Ishikawa (cell line): Measurements from ENCODE around the gene TRDMT1.

Experiments
- CEBPB ChIP-seq: IDR thresholded peaks from 2 replicates; pipeline ENCODE4 v1.6.1; 2012
- CREB1 ChIP-seq: IDR thresholded peaks from 2 replicates; pipeline ENCODE4 v1.6.1; 2012; ENCODE audit warnings: low read depth
- EGR1 ChIP-seq: IDR thresholded peaks from 2 replicates; pipeline ENCODE4 v1.6.1; 2012
- EP300 ChIP-seq: IDR thresholded peaks from 2 replicates; pipeline ENCODE4 v1.6.1; 2012; ENCODE audit warnings: borderline replicate concordance
- FOXM1 ChIP-seq: IDR thresholded peaks from 2 replicates; pipeline ENCODE4 v1.6.1; 2012; ENCODE audit warnings: low read depth, borderline replicate concordance
- NFIC ChIP-seq: IDR thresholded peaks from 2 replicates; pipeline ENCODE4 v1.6.1; 2012
- RAD21 ChIP-seq: IDR thresholded peaks from 2 replicates; pipeline ENCODE4 v1.6.1; 2012; ENCODE audit warnings: low read depth
- TAF1 ChIP-seq: IDR thresholded peaks from 2 replicates; pipeline ENCODE4 v1.6.1; 2012; ENCODE audit warnings: low read depth, mild to moderate bottlenecking
- TCF12 ChIP-seq: IDR thresholded peaks from 2 replicates; pipeline ENCODE4 v1.6.1; 2012; ENCODE audit warnings: low read depth
- TEAD4 ChIP-seq: IDR thresholded peaks from 2 replicates; pipeline ENCODE4 v1.6.1; 2012
- YY1 ChIP-seq: IDR thresholded peaks from 2 replicates; pipeline ENCODE4 v1.6.1; 2012; ENCODE audit warnings: low read depth
- ZBTB7A ChIP-seq: IDR thresholded peaks from 2 replicates; pipeline ENCODE4 v1.6.1; 2012; ENCODE audit warnings: low read depth
- TF ChIP-seq, protein P1 (sequence below): IDR thresholded peaks from 2 replicates; pipeline ENCODE4 v1.6.1; 2012; ENCODE audit warnings: low read depth, mild to moderate bottlenecking
- TF ChIP-seq, protein P2 (sequence below): IDR thresholded peaks from 2 replicates; pipeline ENCODE4 v1.6.1; 2012
- TF ChIP-seq, protein P3 (sequence below): IDR thresholded peaks from 2 replicates; pipeline ENCODE4 v1.6.1; 2012

The TRDMT1 gene

DNA sequence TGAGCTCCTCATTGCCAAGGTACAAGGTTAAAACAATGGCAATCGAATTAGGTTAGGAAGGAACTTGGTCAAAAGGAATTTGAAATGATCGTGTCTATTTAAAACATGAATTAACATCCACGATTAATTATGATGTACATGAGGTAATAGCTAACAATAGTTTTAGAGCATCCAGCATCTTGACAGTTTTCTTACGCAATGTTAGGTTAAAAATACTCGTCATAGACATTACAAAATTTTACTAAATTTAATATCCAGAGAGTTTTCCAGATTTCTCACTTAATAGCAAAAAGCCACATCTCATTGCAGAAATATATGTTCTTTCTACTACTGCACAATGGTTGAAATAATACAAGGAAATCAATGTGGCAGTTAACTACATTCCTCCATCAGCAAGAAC, 94.5 kb downstream of the TRDMT1 start:
- TF ChIP-seq NFIC: no peak
- no peak for TF ChIP-seq TEAD4
- TF ChIP-seq, protein P1, sequence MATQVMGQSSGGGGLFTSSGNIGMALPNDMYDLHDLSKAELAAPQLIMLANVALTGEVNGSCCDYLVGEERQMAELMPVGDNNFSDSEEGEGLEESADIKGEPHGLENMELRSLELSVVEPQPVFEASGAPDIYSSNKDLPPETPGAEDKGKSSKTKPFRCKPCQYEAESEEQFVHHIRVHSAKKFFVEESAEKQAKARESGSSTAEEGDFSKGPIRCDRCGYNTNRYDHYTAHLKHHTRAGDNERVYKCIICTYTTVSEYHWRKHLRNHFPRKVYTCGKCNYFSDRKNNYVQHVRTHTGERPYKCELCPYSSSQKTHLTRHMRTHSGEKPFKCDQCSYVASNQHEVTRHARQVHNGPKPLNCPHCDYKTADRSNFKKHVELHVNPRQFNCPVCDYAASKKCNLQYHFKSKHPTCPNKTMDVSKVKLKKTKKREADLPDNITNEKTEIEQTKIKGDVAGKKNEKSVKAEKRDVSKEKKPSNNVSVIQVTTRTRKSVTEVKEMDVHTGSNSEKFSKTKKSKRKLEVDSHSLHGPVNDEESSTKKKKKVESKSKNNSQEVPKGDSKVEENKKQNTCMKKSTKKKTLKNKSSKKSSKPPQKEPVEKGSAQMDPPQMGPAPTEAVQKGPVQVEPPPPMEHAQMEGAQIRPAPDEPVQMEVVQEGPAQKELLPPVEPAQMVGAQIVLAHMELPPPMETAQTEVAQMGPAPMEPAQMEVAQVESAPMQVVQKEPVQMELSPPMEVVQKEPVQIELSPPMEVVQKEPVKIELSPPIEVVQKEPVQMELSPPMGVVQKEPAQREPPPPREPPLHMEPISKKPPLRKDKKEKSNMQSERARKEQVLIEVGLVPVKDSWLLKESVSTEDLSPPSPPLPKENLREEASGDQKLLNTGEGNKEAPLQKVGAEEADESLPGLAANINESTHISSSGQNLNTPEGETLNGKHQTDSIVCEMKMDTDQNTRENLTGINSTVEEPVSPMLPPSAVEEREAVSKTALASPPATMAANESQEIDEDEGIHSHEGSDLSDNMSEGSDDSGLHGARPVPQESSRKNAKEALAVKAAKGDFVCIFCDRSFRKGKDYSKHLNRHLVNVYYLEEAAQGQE: no peak
- TF ChIP-seq EP300: no peak
- no peak for TF ChIP-seq TAF1
- TF ChIP-seq, protein P2, sequence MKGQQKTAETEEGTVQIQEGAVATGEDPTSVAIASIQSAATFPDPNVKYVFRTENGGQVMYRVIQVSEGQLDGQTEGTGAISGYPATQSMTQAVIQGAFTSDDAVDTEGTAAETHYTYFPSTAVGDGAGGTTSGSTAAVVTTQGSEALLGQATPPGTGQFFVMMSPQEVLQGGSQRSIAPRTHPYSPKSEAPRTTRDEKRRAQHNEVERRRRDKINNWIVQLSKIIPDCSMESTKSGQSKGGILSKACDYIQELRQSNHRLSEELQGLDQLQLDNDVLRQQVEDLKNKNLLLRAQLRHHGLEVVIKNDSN: no peak
- no peak for TF ChIP-seq TCF12
- TF ChIP-seq, protein P3, sequence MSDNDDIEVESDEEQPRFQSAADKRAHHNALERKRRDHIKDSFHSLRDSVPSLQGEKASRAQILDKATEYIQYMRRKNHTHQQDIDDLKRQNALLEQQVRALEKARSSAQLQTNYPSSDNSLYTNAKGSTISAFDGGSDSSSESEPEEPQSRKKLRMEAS: no peak
- no peak for TF ChIP-seq YY1

DNA sequence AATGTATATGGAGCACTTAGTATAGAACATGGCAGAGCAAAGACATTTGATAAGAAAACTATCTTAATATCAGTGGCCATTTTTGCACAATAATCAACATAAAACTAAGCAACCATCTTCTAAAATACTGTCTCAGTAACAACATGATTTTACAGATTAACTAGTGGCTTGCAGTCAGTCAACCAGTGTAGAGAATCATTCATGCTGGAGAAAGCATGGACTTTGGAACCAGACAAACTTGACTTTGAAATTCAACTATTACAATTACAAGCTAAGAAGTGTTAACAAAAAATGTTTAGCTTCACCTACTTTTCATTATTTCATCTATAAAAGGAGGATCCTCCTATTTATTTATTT, 99.6 kb downstream of the TRDMT1 start:
- no peak for TF ChIP-seq ZBTB7A
- TF ChIP-seq, protein P3: no peak
- TF ChIP-seq TCF12: no peak
- TF ChIP-seq TEAD4: no peak
- TF ChIP-seq CEBPB: no peak
- TF ChIP-seq TAF1: no peak
- no peak for TF ChIP-seq CREB1
- TF ChIP-seq, protein P1: no peak
- TF ChIP-seq EGR1: no peak
- TF ChIP-seq EP300: no peak
- TF ChIP-seq, protein P2: no peak
- TF ChIP-seq NFIC: no peak
- no peak for TF ChIP-seq FOXM1
- TF ChIP-seq RAD21: no peak
- no peak for TF ChIP-seq YY1

DNA sequence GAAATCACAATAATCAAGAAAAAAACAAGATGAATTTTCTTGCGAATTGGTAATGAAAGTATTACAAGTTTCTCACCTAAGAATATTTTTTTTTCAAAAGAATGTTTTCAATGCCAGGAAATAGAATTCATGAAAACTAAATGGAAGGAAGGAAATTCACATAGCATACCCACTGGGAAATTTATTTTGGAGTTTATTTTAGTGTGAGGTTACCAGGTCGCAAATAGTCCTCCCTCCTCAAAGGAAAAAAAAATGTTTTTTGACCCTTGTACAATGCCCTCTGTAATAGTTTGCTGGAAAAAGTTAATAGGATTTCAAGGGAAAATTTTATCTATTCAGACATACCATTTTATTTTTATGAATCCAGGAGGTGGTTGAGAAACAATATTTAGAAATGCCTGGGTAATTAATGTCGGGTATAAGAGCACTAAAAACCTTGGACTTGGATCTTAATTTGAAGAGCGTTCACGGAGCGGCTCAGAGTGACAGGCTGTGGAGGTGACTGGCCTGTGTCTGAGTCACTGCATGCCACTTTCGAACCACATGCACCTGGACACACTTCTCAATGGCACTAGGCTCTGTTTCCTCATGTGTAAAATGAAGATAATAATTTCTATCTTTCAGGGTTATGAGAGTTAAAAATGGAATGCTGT, 100.1 kb downstream of the TRDMT1 start:
- TF ChIP-seq CEBPB: no peak
- no peak for TF ChIP-seq TAF1
- TF ChIP-seq EGR1: no peak
- no peak for TF ChIP-seq TCF12
- no peak for TF ChIP-seq YY1
- TF ChIP-seq, protein P2: no peak
- no peak for TF ChIP-seq NFIC
- TF ChIP-seq, protein P3: no peak
- TF ChIP-seq FOXM1: no peak
- no peak for TF ChIP-seq ZBTB7A
- TF ChIP-seq, protein P1: no peak

DNA sequence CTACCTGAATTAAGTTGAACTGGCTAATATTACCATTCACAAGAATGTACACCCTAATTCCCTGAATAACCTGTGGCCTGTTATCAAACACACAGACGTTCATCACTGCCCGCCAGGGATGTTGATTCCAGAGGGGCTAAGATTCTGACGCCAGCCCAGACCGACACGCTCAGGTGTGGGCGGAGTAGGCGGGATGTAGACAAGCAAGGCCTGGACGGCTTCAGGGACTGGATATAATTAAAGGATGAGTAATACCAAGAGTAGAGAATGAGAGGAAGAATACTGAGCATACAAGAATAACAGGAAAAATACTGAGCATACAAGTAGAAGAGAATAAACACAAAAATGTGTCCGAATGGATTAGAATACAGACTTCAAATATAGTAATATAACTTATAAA, 100.9 kb downstream of the TRDMT1 start:
- TF ChIP-seq EP300: no peak
- no peak for TF ChIP-seq TAF1
- no peak for TF ChIP-seq CREB1
- TF ChIP-seq RAD21: no peak
- no peak for TF ChIP-seq CEBPB
- TF ChIP-seq ZBTB7A: no peak
- no peak for TF ChIP-seq NFIC
- TF ChIP-seq, protein P3: no peak
- TF ChIP-seq TEAD4: no peak
- TF ChIP-seq EGR1: no peak
